DMS153 (cell line): ENCODE measurements around the gene MRPS9.

ENCODE experiments used
- DNase-seq: peaks from one replicate; lab custom pipeline; 2025; lab: John Stamatoyannopoulos, UW

MRPS9 gene

GRCh38 chr2:105037572-105038382 lies at the start of gene MRPS9:
MRPS9 (plus strand) TSS chr2:105038069; CDS start chr2:105038093, 24 bp downstream.
- DNase-seq, result peak; percentile 95

GRCh38 chr2:105005181-105005951 lies 32.5 kb upstream of the MRPS9 start:
- peak; percentile 82 for DNase-seq

GRCh38 chr2:105007367-105007766 lies 30.5 kb upstream of the MRPS9 start:
- DNase-seq, result no peak

- DNase-seq, result no peak
Measured at GRCh38 chr2:105032476-105032875, 5.4 kb upstream of the MRPS9 start.

GRCh38 chr2:105034170-105034569 lies 3.7 kb upstream of the MRPS9 start:
- DNase-seq, result no peak

GRCh38 chr2:105038383-105039061 lies 653 bp downstream of the MRPS9 start:
- no peak for DNase-seq

GRCh38 chr2:105039559-105039958 lies 1.7 kb downstream of the MRPS9 start:
- no peak for DNase-seq

- no peak for DNase-seq
Measured at GRCh38 chr2:105042189-105042588, 4.3 kb downstream of the MRPS9 start.

- DNase-seq, result no peak
Measured at GRCh38 chr2:105052773-105053172, 14.9 kb downstream of the MRPS9 start.

- DNase-seq, result no peak
Measured at GRCh38 chr2:105055613-105056012, 17.7 kb downstream of the MRPS9 start.

GRCh38 chr2:105056245-105056644 lies 18.4 kb downstream of the MRPS9 start:
- no peak for DNase-seq

- no peak for DNase-seq
Measured at GRCh38 chr2:105057005-105057404, 19.1 kb downstream of the MRPS9 start.

- DNase-seq, result no peak
Measured at GRCh38 chr2:105061560-105061959, 23.7 kb downstream of the MRPS9 start.

GRCh38 chr2:105062158-105062557 lies 24.3 kb downstream of the MRPS9 start:
- no peak for DNase-seq

- DNase-seq, result no peak
Measured at GRCh38 chr2:105068387-105068786, 30.5 kb downstream of the MRPS9 start.

GRCh38 chr2:105068875-105069274 lies 31.0 kb downstream of the MRPS9 start:
- DNase-seq, result no peak

- DNase-seq, result no peak
Measured at GRCh38 chr2:105070010-105070865, 32.4 kb downstream of the MRPS9 start.

GRCh38 chr2:105071379-105071778 lies 33.5 kb downstream of the MRPS9 start:
- no peak for DNase-seq

GRCh38 chr2:105072039-105072438 lies 34.2 kb downstream of the MRPS9 start:
- DNase-seq, result no peak

- no peak for DNase-seq
Measured at GRCh38 chr2:105073591-105073990, 35.7 kb downstream of the MRPS9 start.

GRCh38 chr2:105076121-105076520 lies 38.3 kb downstream of the MRPS9 start:
- no peak for DNase-seq
